Breast epithelium (tissue), 3 donors: Measurements from ENCODE around the gene BPIFA3.

Source experiments
- CTCF ChIP-seq, 3 donors: fragments of 450-650 bp; IDR thresholded peaks; one replicate each; pipeline ENCODE4 v1.5.1; 2016 to 2017; ENCODE audit warnings: antibody characterized with exemption in 3 of 3, mild to moderate bottlenecking in 3 of 3, moderate library complexity in 3 of 3
- POLR2A ChIP-seq: fragments of 450-650 bp; IDR thresholded peaks from one replicate; pipeline ENCODE4 v1.6.1; 2016; ENCODE audit warnings: antibody characterized with exemption, mild to moderate bottlenecking, moderate library complexity
- POLR2AphosphoS5 ChIP-seq, 3 donors: sonication (generic); formaldehyde crosslinking; IDR thresholded peaks; one replicate each; pipeline ENCODE4 v1.6.1; 2017; ENCODE audit warnings: antibody characterized with exemption in 3 of 3

DNA sequence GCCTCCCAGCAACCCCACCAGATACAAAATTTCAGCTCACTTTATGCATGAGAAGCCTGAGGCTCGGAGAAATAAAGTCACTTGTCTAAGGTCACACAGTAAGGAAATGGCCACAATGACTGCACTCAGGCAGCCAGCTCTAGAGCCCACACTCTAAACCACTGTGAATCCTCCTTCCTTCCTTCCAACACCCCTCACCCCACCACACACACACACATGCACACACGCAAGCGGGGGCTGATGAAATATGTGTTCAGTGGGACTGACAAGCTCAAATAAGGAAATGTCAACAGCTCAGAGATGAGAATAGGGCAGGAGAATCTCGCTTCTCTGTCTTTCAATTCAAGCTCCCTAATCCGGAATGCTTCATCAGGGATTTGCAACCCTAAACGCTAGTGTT lies 12.7 kb downstream of the BPIFA3 start:
- TF ChIP-seq CTCF (IDR thresholded peaks at IDR 0.05), result no peak
- no peak for TF ChIP-seq POLR2A
- TF ChIP-seq POLR2AphosphoS5 (IDR thresholded peaks at IDR 0.05), result no peak
